Duodenal mucosa (tissue), 2 donors: ENCODE data around the gene UNC80.

ENCODE experiments used
- H3K27ac ChIP-seq: one replicate; pipeline ENCODE4 v1.7.0; 2013; ENCODE audit warnings: low read depth, low read length
- H3K27me3 ChIP-seq, 2 donors: one replicate each; pipeline ENCODE4 v1.7.0; 2013; ENCODE audit warnings: low read length in 2 of 2, control low read depth in 1 of 2; ENCODE audit not compliant: insufficient read depth in 2 of 2, control insufficient read depth in 1 of 2
- H3K36me3 ChIP-seq, 2 donors: one replicate each; pipeline ENCODE4 v1.7.0; 2013; ENCODE audit warnings: low read length in 2 of 2, control low read depth in 1 of 2; ENCODE audit not compliant: insufficient read depth in 2 of 2, control insufficient read depth in 1 of 2
- H3K4me1 ChIP-seq, 2 donors: one replicate each; pipeline ENCODE4 v1.7.0; 2013; ENCODE audit warnings: low read length in 2 of 2, control low read depth in 1 of 2; ENCODE audit not compliant: insufficient read depth in 2 of 2, control insufficient read depth in 1 of 2
- H3K4me3 ChIP-seq, 2 donors: one replicate each; pipeline ENCODE4 v1.7.0; 2013; ENCODE audit warnings: low read length in 2 of 2, low read depth in 1 of 2
- H3K9ac ChIP-seq, 2 donors: one replicate each; pipeline ENCODE4 v1.7.0; 2013; ENCODE audit warnings: low read length in 2 of 2, low read depth in 1 of 2
- H3K9me3 ChIP-seq, 2 donors: one replicate each; pipeline ENCODE4 v1.7.0; 2013; ENCODE audit warnings: low read length in 2 of 2, control low read depth in 1 of 2; ENCODE audit not compliant: control insufficient read depth in 1 of 2

Gene UNC80

DNA sequence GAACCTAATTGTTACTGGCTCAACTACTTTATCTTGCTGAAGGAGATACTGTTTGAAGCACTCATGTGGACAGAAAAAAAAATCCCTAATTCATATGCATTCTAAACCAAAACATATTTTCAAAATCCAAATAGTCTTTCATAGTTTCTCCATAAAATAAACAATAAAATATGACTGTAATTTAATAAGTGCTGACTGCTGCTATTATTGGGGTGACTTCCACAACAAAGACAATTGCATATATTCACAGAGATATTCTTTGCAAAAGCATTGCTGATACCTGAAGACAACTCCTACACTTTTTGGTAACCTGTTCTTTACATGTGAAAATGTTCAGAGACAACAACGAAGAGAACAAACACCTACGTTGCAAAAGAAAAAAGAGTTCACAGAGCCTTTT is 157.7 kb downstream of the UNC80 start:
- no peaks in the 10 kb centered on the region for H3K36me3 ChIP-seq
- H3K4me3 ChIP-seq = no peak overlapping the region
- H3K4me1 ChIP-seq = no peaks in the 10 kb centered on the region
- no peaks in the 10 kb centered on the region for H3K27me3 ChIP-seq
- no peak overlapping the region for H3K27ac ChIP-seq
- peaks cover 0 to 3% of the 10 kb centered on the region in 2 donors for H3K9me3 ChIP-seq
- H3K9ac ChIP-seq = no peak overlapping the region

DNA sequence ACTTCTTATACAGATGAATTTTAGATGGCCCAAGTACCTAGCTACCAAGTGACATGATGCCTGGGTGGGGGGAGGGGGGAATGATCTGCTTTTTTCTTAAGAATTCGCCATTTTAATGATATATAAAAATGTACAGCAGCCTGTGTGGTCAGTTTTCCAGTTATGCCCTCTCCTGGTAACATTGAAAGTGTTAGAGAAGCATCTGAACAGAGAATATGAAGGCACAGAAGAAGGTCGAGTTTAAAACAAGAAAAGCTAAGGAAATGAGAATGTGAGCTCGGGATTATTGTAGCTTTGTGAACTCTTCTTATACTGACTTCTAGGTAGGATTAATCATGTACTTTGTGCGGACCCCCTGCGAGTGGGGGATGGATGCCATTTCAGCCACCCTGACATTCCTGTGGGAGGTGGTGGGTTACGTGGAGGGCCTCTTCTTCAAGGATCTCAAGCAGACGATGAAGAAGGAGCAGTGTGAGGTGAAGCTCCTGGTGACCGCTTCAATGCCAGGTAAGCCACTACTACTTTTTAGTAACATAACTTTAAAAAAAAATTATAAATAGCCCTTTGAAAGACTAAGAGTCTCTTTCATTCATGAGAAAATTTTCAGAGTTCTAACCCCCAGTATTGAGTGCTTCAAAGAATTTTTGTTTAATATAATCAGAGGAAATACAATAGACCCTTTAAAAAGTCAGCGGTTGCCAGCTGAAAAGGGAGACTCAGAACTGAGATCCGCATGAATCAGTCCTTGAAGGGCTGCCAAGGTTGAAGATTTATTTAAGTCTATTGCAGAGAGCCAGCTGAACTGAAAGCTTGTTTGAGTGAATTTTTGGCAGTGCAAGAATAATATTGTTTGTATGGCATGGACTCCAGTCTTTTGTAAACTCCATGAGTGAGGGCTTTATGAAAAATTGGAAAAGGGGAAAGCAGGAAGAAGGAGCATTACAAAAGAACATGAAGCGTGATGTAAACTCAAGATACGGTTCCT is 162.2 kb downstream of the UNC80 start:
- H3K4me1 ChIP-seq = no peaks in the 10 kb centered on the region
- no peak overlapping the region for H3K27ac ChIP-seq
- H3K4me3 ChIP-seq = no peak overlapping the region
- no peak overlapping the region for H3K9ac ChIP-seq
- H3K27me3 ChIP-seq = no peaks in the 10 kb centered on the region
- no peaks in the 10 kb centered on the region for H3K36me3 ChIP-seq
- H3K9me3 ChIP-seq = no peaks in the 10 kb centered on the region

DNA sequence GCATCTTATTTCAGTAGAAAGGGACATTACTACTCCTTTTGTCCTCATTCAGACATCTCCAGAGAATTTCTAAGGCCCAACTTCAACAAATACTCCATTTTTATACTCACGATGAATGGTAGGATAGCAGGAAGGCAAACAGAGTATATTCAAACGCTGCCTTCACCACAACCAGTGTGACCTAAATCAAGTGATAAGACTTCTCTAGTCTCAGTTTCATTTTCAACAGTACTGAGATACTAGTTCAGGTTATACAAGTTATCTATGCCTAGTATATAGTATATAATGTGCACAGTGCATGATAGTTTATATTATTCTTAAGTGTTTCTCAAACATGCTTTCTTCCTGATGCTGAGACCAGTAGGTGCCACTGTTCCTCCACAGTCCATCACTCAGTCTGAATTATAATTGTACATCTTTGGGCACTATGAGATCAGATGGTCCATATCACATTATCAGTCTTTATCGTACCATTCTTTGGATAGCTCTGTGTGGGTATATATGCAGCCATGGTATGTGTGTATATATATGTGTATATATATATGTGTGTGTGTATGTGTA is 164.6 kb downstream of the UNC80 start:
- Histone ChIP-seq H3K27ac (no peak overlapping the region), H3K36me3 (no peaks in the 10 kb centered on the region), H3K9me3 (no peaks in the 10 kb centered on the region), H3K4me3 (no peak overlapping the region), H3K27me3 (no peaks in the 10 kb centered on the region), H3K9ac (no peak overlapping the region), H3K4me1 (no peaks in the 10 kb centered on the region)

DNA sequence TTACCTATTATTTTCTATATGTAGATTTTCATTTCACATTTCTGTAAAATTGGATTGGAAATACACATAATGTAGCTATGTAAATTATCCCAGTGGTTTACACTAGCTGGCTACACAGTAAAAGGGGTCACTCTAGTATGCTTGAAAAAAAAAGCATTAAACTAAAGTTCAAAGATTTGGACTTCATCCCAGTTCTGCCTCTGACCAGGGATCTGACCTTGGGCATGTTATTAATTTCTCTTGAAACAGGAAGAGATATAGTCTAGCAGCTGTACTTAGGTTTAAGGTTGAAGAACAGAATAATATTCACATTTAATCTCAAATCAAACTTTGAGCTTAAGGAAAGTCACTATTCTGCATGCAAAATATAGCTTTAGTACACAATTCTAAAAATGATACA is 166.3 kb downstream of the UNC80 start:
- Histone ChIP-seq H3K36me3 (no peaks in the 10 kb centered on the region), H3K4me3 (no peak overlapping the region), H3K27ac (no peak overlapping the region), H3K9me3 (no peaks in the 10 kb centered on the region), H3K27me3 (no peaks in the 10 kb centered on the region), H3K4me1 (no peaks in the 10 kb centered on the region), H3K9ac (no peak overlapping the region)

DNA sequence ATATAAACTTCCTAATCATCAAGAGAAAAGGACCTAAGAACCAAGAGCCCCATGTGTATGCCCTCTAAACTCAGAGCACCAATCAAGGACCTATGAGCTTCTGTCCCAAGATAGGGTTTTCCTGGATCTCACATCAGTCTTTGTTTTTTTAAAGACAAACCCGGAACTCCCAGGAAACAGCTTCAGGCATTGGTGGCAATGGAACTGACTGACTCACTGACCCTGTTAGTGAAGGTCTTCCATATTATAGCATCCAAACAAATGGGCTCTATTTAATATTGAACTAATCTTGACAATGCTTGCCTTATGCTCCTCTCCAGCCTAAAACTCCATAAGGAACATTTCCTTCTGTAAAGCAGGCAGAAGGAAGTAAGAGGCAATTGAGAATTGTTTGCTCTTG is 167.3 kb downstream of the UNC80 start:
- no peaks in the 10 kb centered on the region for H3K36me3 ChIP-seq
- no peak overlapping the region for H3K9ac ChIP-seq
- no peaks in the 10 kb centered on the region for H3K4me1 ChIP-seq
- H3K27me3 ChIP-seq = no peaks in the 10 kb centered on the region
- no peak overlapping the region for H3K4me3 ChIP-seq
- no peaks in the 10 kb centered on the region for H3K9me3 ChIP-seq
- H3K27ac ChIP-seq = no peak overlapping the region

DNA sequence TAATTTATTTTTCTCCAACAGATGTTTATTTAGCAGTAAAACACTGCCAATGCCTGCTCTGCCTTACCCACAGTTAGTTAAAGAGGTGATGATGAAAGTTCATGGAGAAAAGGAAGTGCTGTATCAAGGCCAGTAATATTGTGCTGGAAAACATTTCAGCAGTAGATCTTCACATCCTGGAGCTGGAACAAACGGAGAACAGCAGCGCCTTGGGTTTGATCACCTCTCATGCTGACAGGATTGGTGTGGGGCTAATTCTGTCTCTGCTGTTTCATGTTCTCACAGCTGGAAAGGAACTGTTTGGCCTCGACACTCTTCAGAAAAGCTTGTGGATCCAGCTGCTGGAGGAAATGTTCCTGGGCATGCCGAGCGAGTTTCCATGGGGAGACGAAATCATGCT is 169.3 kb downstream of the UNC80 start:
- Histone ChIP-seq H3K9ac (no peak overlapping the region), H3K36me3 (no peaks in the 10 kb centered on the region), H3K4me1 (no peaks in the 10 kb centered on the region), H3K9me3 (no peaks in the 10 kb centered on the region), H3K4me3 (no peak overlapping the region), H3K27ac (no peak overlapping the region), H3K27me3 (no peaks in the 10 kb centered on the region)

DNA sequence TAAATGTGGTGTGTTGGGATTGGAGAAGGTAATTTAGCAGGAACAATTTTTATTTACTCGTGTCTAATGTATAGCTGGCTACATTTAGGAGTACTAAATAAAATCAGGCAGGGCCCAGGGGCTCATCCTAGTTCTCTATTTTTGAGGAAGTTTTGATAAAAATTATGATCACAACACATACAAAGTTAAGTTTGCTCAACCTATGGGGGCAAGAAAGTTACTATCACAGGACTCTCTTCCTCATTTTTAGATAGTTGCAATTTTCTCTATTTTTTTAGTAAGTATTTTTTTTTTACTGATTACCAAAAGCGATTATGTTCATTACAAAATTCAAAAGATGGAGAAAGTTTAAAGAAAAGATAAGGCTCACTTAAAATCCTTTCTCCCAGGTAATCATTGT is 170.8 kb downstream of the UNC80 start:
- Histone ChIP-seq H3K9ac (no peak overlapping the region), H3K4me1 (no peaks in the 10 kb centered on the region)

DNA sequence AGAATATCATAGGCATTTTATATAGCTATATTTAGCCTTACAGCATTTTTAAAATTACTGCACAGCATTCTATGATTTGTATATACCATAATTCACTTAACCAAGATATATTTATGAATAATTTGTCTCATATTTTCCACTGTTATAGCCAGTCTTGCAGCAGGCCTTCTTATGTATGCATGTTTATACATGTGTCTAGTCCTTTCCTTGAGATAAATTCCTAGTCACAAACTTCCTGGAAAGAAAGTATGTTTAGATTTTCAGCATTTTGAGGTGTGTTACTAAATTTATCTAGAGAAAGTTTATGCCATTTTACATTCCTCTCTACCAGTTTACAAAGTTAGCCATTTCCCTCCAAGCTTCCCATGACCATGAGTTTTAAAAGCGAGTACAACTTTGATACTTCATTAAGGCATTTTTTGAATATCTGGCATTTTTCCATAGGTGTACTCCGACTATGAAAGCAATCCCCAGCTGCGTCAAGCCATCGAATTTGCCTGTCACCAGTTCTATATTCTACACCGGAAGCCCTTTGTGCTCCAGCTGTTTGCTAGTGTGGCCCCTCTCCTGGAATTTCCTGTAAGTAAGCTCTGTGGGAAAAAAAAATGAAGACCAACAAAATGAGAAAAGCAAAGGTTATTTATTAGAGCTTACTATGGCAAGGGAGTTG is 171.4 kb downstream of the UNC80 start:
- no peak overlapping the region for H3K4me3 ChIP-seq
- H3K9me3 ChIP-seq = no peaks in the 10 kb centered on the region
- H3K36me3 ChIP-seq = no peaks in the 10 kb centered on the region
- H3K27ac ChIP-seq = no peak overlapping the region
- no peaks in the 10 kb centered on the region for H3K4me1 ChIP-seq
- H3K9ac ChIP-seq = no peak overlapping the region
- no peaks in the 10 kb centered on the region for H3K27me3 ChIP-seq

More for the DNA sequence above, 170.8 kb downstream of the UNC80 start:
- no peaks in the 10 kb centered on the region for H3K36me3 ChIP-seq
- no peaks in the 10 kb centered on the region for H3K9me3 ChIP-seq
- H3K27me3 ChIP-seq = no peaks in the 10 kb centered on the region
- no peak overlapping the region for H3K4me3 ChIP-seq
- H3K27ac ChIP-seq = no peak overlapping the region

DNA sequence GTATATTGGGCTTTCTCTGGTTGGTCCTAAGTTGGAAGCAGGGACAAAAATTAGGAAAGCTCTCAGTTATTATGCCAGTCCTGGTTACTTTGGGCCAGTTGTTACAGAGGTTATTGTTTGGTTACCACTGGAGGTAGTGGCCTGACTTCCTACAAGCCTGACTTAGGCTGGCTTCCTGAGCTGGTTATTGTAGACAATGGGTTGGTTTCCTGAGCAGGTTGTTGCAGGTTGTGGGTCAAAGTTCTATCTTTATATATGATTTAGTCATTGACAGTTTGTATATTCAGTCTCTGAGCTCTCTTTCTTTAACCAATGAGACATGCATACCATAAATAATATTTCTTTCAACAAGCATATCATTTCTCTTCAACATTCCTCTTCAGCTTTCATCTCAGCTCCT is 172.1 kb downstream of the UNC80 start:
- Histone ChIP-seq H3K4me3 (no peak overlapping the region), H3K9ac (no peak overlapping the region), H3K9me3 (no peaks in the 10 kb centered on the region), H3K27ac (no peak overlapping the region), H3K27me3 (no peaks in the 10 kb centered on the region), H3K36me3 (no peaks in the 10 kb centered on the region), H3K4me1 (no peaks in the 10 kb centered on the region)

DNA sequence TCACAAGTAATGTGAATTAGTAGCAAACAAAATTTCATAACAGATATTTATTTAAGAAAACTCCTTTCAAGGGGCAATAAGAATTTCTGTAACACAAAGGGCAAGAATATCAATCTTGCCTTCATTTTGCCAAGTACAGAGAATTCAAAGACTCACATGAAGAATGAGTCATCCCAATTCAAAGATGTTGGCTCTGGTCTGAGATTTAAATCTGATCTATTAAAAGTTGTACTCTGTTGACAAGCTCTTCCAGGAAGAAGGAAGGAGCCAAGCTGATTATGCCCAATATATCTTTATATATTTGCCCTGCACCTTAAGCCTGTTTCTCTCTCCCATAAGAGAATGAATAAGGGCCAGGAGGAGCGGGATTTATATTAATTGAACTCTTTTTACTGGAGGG is 174.9 kb downstream of the UNC80 start:
- Histone ChIP-seq H3K27ac (no peak overlapping the region), H3K9me3 (no peaks in the 10 kb centered on the region), H3K4me1 (no peaks in the 10 kb centered on the region), H3K36me3 (no peaks in the 10 kb centered on the region), H3K4me3 (no peak overlapping the region), H3K9ac (no peak overlapping the region), H3K27me3 (no peaks in the 10 kb centered on the region)
